ENCODE results near the gene EIF1AD.
"Not testable (repeated sequence)": the region's sequence is repeated elsewhere in the genome, so short reads cannot be mapped to it uniquely, and the experiment has no call there.

EIF1AD gene

GRCh38 chr11:66022401-66023185 lies 20.6 kb upstream of the EIF1AD start:
- in situ Hi-C loops (cut with MboI; ENCODE audit: low sequenced_read_pairs), result no loop called here

- in situ Hi-C loops (cut with MboI; ENCODE audit: low sequenced_read_pairs), result no loop called here
These were observed 18.8 kb upstream of the EIF1AD start for GRCh38 chr11:66020618-66021357.

DNA sequence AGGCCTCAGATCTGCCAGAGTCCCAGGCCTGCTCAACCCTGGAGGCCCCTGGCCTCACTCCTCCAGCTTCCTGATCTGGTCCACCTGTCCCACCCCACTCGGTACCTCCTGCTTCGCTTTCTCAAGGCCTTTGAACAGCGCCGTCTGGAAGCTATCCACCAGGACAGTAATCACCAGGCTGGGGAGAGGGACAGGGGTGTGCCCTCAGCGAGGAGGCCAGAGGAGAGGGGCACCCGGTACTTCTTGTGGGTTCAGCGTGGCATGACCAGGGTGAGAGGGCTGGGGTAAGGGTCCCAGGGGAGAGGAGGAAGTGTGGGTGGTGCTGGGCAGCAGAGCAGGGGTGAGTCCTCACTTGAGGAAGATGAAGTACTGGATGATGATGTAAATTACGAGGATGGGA lies 18.3 kb upstream of the EIF1AD start:
- in situ Hi-C loops (cut with MboI; ENCODE audit: low sequenced_read_pairs), result no loop called here

DNA sequence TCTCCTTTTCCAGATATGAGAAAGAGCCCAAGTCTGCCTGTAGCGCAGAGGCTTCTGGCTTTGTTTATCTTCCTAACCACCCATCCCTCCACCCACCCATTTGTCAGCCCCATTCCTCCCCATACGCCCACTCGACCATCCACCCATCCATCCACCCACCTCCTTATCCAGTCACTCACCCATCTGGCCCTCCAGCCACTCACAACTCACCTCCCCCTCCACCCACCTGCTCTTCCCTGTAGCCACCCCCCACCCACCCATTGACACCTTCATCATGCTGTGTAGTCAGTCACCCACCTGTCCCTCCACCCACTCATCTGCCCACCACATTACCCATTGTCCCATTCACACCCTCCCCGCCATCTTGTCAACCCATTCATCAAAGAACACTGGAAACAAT lies 15.4 kb upstream of the EIF1AD start:
- in situ Hi-C loops (cut with MboI; ENCODE audit: low sequenced_read_pairs), result no loop called here

DNA sequence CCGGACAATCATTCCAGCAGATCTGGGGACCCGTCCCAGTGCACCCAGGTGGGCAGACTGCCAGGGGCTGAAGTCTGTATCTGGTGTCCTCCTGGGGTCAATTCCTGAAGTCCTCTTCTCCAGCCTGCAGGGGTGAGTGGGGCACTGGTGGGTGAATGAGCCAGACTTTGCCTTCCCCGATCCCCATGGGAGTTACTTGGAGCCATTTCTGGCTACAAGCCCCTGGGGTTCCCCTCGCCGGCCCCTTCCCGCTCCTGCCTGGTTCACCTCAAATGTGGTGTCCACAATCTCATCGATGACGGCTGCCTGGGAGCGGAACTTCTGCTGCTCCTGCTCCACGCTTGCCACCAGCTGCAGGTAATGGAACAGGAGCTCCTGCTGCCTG lies 14.8 kb upstream of the EIF1AD start:
- in situ Hi-C loops (cut with MboI; ENCODE audit: low sequenced_read_pairs), result no loop called here

DNA sequence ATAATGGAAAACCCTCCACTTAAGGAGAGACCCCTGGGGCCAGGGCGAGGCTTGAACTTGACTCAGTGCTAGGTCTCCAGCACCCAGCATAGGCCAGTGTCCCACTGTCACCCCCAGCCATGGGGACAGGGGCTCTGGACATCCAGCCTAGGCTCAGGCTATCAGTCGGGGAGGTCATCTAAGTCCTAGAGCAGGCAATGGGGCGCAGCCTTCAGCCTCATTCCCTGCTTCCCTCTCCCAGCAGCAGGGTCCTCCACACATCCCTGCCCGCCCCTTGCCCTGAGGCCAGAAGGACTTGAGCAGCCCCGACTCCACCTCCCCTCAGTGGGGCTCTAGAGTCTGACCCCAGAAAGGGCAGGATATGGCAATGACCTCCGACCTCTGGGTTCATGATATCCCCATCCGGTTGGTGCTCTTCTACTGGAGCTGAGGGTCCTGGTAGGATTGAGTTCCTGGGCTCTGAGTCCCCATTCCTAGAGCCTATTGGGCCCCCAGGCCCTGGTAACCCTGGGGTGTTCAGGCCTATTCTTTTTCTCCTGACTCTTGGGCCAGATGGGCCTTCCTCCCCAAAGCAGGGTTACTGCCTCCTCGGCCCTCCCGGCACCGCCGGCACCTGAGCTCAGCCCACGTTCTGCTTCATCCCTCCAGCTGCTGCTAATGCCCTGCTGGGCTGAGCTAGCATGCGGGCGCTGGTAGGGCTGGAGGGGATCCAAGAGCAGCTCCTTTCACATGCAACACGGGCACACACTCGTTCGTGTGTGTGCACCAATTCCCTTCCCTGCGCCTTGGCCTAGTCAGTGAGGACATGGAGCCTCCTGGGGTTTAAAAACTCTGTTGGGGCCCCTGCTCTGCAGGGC lies 14.2 kb upstream of the EIF1AD start:
- in situ Hi-C loops (cut with MboI; ENCODE audit: low sequenced_read_pairs), result no loop called here

DNA sequence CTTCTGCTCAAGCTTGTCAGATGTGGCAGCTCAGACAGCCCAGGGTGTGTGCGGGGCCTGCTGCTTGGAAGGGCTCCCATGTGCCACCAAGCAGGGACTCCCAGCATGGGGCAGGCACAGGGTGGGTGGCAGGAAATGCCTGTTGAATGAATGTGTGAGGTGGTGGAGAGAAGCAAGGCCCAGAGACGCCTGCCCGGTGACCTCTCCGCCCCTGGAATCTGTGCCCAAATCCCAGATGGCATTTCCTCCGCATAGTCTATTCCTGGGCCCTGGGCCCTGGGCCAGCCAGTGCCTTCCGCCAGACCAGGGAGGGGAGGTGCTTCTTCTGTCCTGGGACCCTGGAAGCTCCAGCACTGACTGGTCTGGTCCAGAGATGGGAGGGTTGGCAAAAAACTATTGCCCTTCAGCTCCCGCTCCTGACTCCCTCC lies 13.5 kb upstream of the EIF1AD start:
- in situ Hi-C loops (cut with MboI; ENCODE audit: low sequenced_read_pairs), result no loop called here

GRCh38 chr11:66014804-66015453 lies 13.0 kb upstream of the EIF1AD start:
- in situ Hi-C loops (cut with MboI; ENCODE audit: low sequenced_read_pairs), result no loop called here

GRCh38 chr11:66013762-66014100 lies 11.8 kb upstream of the EIF1AD start:
- in situ Hi-C loops (cut with MboI; ENCODE audit: low sequenced_read_pairs), result no loop called here

DNA sequence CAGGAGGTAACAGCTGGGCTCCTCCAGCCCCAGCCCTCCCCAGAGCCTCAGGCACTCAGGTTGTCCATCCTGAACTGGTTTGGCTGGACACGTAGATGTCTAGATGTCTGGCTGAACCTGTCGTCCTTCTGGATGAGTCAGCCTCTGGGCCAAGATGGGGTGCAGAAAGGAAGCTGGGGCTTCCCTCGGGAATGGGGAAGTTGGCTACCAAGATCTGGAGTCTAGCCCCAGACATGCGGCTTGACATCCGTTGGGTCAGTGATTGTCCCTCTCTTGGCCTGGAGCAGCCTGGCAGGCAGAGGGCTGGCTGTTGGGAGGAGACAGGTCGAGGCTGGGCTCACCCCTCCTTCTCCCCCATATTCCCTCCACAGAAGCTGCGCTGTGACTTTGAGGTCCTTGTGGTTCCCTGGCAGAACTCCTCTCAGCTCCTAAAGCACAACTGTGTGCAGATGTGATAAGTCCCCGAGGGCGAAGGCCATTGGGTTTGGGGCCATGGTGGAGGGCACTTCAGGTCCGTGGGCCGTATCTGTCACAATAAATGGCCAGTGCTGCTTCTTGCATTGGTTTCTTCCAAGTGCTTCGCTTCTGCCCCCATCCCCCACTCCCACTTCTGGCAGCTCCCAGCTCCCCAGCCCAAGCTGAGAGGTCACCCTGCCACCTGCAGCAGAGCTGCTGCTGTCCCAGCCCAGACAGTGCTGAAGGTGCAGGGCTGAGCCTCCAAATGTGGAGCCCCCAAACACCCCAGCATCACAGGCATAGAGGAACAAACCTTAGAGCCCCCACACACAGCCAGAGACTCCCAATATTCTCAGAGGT lies 11.2 kb upstream of the EIF1AD start:
- in situ Hi-C loops (cut with MboI; ENCODE audit: low sequenced_read_pairs), result no loop called here

- in situ Hi-C loops (cut with MboI; ENCODE audit: low sequenced_read_pairs), result no loop called here
These were observed 10.5 kb upstream of the EIF1AD start for GRCh38 chr11:66012371-66012945.

- in situ Hi-C loops (cut with MboI; ENCODE audit: low sequenced_read_pairs), result no loop called here
These were observed 9.9 kb upstream of the EIF1AD start, which contains the start of gene CST6 for GRCh38 chr11:66011785-66012303. Gene CST6, plus strand, starts transcription at chr11:66012008. Its CDS starts 37 bp downstream, at chr11:66012045.

- in situ Hi-C loops (cut with MboI; ENCODE audit: low sequenced_read_pairs), result no loop called here
These were observed 9.4 kb upstream of the EIF1AD start for GRCh38 chr11:66011239-66011784.

DNA sequence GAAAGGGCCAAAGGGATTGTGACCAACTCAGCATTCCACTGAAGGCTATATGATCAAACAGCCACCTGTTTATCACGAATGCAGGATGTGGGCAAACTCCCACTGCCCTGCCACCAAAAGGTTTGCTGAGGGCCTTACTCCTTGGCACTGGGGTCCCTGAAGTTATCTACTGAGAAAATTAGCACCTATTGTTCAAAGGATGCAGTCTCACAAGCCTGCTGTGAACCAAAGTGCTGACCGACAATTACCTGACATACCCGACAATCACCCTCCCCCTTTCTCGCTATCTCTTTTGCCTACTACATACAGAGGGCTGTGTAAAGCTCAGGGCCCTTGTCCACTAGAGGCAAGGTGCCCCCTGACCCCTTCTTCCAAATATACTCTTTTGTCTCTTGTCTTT lies 8.1 kb upstream of the EIF1AD start:
- in situ Hi-C loops (cut with MboI; ENCODE audit: low sequenced_read_pairs), result not testable (repeated sequence)

GRCh38 chr11:66008468-66009101 lies 6.6 kb upstream of the EIF1AD start:
- in situ Hi-C loops (cut with MboI; ENCODE audit: low sequenced_read_pairs), result no loop called here

DNA sequence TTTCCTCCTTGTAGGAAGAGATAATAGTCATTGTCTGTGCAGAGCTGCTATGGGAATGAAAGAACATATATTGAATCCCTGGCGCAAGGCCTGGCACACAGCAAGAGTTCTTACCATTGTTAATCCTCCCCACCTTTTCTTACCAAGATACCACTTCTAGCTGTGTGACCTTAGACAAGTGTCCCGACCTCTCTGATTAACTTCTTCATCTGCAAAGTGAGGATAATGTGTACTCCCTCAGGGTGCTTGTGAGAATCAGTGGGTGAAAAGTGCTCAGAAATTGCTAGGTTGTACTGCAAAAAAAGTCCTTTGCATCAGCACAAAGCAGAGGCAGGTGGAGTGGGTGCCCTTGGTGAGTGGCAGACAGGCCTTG lies 6.1 kb upstream of the EIF1AD start:
- in situ Hi-C loops (cut with MboI; ENCODE audit: low sequenced_read_pairs), result no loop called here

DNA sequence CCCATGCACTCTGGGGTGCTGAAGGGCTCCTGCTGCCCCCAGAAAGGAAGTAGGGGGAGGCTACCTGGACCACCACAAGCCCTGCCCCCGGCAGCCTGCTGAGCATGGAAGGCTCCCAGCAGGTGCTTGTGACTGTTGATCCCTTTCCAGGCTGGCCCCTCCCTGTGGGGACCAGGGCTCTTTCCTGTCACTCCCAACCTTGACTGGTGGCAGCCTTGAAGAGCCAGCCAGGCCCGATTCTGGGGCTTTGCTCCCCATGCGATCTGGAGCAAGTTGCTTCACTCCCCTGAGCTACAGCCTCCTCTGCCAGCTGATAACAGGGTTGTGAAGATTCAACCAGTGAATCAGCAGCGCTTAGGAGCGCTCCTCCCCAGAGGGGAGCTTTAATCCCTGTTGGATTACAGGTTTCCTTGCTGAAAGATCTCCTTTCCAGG lies 5.3 kb upstream of the EIF1AD start:
- in situ Hi-C loops (cut with MboI; ENCODE audit: low sequenced_read_pairs), result no loop called here

GRCh38 chr11:66006891-66007176 lies 4.9 kb upstream of the EIF1AD start:
- in situ Hi-C loops (cut with MboI; ENCODE audit: low sequenced_read_pairs), result no loop called here
